GM23248 (cell line): ENCODE measurements around the gene FAM120A. TPM values are rescaled to one million over a fixed set of nuclear protein-coding genes. Genes with fewer than 3 reads are reported as not detected.

ENCODE experiments used
- DNase-seq: peaks from one replicate; pipeline ENCODE4 v3.0.0-alpha.2; 2015
- H2AFZ ChIP-seq: fragments of 200-600 bp; sonication (generic); 2 replicates; pipeline ENCODE4 v1.6.1; 2016; ENCODE audit warnings: antibody characterized with exemption
- H3F3A ChIP-seq: fragments of 200-600 bp; sonication (generic); 2 replicates; pipeline ENCODE4 v1.6.1; 2016; ENCODE audit warnings: mild to moderate bottlenecking, antibody characterized with exemption, mixed run types; ENCODE audit not compliant: insufficient read depth
- H3K27ac ChIP-seq: fragments of 200-600 bp; sonication (generic); 2 replicates; pipeline ENCODE4 v1.5.1; 2016; ENCODE audit warnings: mild to moderate bottlenecking
- H3K27me3 ChIP-seq: fragments of 200-600 bp; sonication (generic); replicated peaks from 2 replicates; pipeline ENCODE4 v1.6.1; 2016; ENCODE audit warnings: mild to moderate bottlenecking; ENCODE audit not compliant: insufficient read depth
- H3K36me3 ChIP-seq: fragments of 200-600 bp; sonication (generic); 2 replicates; pipeline ENCODE4 v1.6.1; 2016; ENCODE audit warnings: low read depth, mild to moderate bottlenecking
- H3K4me1 ChIP-seq: fragments of 200-600 bp; sonication (generic); 2 replicates; pipeline ENCODE4 v1.6.1; 2016; ENCODE audit warnings: mild to moderate bottlenecking; ENCODE audit not compliant: insufficient read depth
- H3K4me2 ChIP-seq: fragments of 200-600 bp; sonication (generic); one replicate; pipeline ENCODE4 v1.6.1; 2016; ENCODE audit warnings: mild to moderate bottlenecking; ENCODE audit not compliant: unreplicated experiment
- H3K4me3 ChIP-seq: fragments of 200-600 bp; sonication (generic); 2 replicates; pipeline ENCODE4 v1.5.1; 2016; ENCODE audit warnings: mild to moderate bottlenecking
- H3K79me2 ChIP-seq: fragments of 200-600 bp; sonication (generic); 2 replicates; pipeline ENCODE4 v1.6.1; 2016; ENCODE audit warnings: mild to moderate bottlenecking; ENCODE audit not compliant: insufficient read depth
- H3K9ac ChIP-seq: fragments of 200-600 bp; sonication (generic); 2 replicates; pipeline ENCODE4 v1.6.1; 2016; ENCODE audit warnings: mild to moderate bottlenecking
- H3K9me2 ChIP-seq: fragments of 200-600 bp; sonication (generic); 2 replicates; pipeline ENCODE4 v1.6.1; 2016; ENCODE audit warnings: mixed run types, mild to moderate bottlenecking, moderate library complexity; ENCODE audit not compliant: insufficient read depth
- H3K9me3 ChIP-seq: fragments of 200-600 bp; sonication (generic); one replicate; pipeline ENCODE4 v1.6.1; 2017; ENCODE audit warnings: low read depth
- H4K20me1 ChIP-seq: fragments of 200-600 bp; sonication (generic); 2 replicates; pipeline ENCODE4 v1.6.0; 2016; ENCODE audit not compliant: insufficient read depth
- EZH2 ChIP-seq: fragments of 200-600 bp; sonication (generic); IDR thresholded peaks from 2 replicates; pipeline ENCODE4 v1.6.1; 2018; ENCODE audit warnings: antibody characterized with exemption, mild to moderate bottlenecking; ENCODE audit not compliant: insufficient read depth, poor library complexity, severe bottlenecking
- EZH2phosphoT487 ChIP-seq: fragments of 200-600 bp; sonication (generic); IDR thresholded peaks from 2 replicates; pipeline ENCODE4 v1.6.1; 2018; ENCODE audit warnings: antibody characterized with exemption, moderate library complexity, mild to moderate bottlenecking, low read depth; ENCODE audit not compliant: insufficient read depth
- WGBS, 2 experiments: methylation state at CpG; one replicate each; pipeline ENCODE4 v1.1.6; 2015 to 2017; ENCODE audit warnings: low lambda C conversion rate in 2 of 2, low coverage in 1 of 2; ENCODE audit errors: missing lambda C conversion rate in 2 of 2; 5-methylcytosine and 5-hydroxymethylcytosine counted together
- in situ Hi-C: fragments of 300-500 bp; cut with MboI; formaldehyde crosslinking; loops from 2 replicates; pipeline ENCODE4 v1.15.0; 2020
- polyA plus RNA-seq: library from polyadenylated mRNA; unstranded; fragments of >200 nt; fragmentation: Nextera tagmentation; extraction: Ambion mirVana; gene quantifications from 2 replicates; pipeline ENCODE4 v1.2.1, GENCODE V29; 2016
- total RNA-seq: library from RNA; depleted of rRNA; stranded (reverse); fragments of >200 nt; shearing (Covaris generic); gene quantifications from 2 replicates; pipeline ENCODE4 v1.2.3, GENCODE V29; 2014

The FAM120A gene
- total and polyA plus RNA-seq, 2 experiments from 2014 or later = 28.9 to 90.5 TPM

DNA sequence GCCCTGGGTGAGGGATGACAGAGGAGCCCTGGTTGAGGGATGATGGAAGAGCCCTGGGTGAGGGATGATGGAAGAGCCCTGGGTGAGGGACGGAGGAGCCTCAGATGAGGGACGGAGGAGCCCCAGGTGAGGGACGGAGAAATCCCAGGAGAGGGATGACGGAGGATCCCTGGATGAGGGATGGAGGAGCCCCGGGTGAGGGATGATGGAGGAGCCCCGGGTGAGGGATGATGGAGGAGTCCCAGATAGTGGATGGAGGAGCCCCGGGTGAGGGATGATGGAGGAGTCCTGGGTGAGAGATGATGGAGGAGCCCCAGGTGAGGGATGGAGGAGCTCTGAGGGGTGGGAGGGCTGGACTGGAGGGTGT is 135.8 kb downstream of the FAM120A start:
- Histone ChIP-seq H3K79me2 (peaks cover 99% of the 10 kb centered on the region), H3K27ac (no peak overlapping the region), H4K20me1 (no peaks in the 10 kb centered on the region; the same call in 1 of the 2 replicates)

DNA sequence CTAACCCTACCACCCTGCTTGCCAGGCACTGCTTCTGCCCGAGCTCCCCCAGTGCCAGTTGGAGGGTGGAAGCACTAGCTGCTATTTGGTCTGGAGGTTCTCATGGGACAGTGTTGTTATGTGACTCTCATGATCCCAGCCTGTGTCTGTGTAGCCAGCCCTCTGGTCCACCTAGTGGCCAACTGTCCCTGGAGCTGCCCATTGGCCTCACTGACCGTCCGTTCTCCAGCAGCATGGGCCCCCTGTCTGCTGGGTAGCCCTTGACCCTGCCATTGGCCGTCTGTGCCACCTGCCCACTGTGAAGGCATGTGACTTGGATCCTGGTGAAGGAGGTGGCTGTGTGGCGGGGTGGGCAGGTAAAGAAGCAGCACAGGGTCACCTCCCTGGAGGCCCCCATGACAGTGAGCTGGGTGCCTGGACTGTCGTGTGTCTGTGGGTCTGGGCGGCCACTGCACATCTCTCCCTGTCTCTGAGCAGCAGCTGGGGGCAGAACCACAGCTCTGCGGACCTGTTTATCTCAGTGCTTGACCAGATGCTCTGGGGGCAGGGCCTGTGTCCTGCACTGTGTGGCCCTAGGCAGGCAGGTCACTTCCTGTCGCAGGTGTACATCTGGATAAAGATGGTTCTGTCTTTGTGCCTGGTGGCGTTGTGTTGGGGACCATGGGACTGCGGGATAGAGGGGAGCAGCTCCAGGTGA is 136.3 kb downstream of the FAM120A start:
- H3K27me3 ChIP-seq = no peaks in the 10 kb centered on the region
- TF ChIP-seq EZH2 = no peak
- TF ChIP-seq EZH2phosphoT487 = no peak
- WGBS, 2 experiments = 93 to 94% methylated on average over 11 of the region's 11 CpGs
- no peaks in the 10 kb centered on the region for H3F3A ChIP-seq
- no peak overlapping the region for H2AFZ ChIP-seq
- H3K9me3 ChIP-seq = no peaks in the 10 kb centered on the region
- H3K36me3 ChIP-seq = no peaks in the 10 kb centered on the region
- H3K4me3 ChIP-seq = no peak overlapping the region
- in situ Hi-C loops = no loop called here
- no peak for DNase-seq
- H3K4me2 ChIP-seq = no peak overlapping the region
- H3K79me2 ChIP-seq = peaks cover 99% of the 10 kb centered on the region
- H4K20me1 ChIP-seq = no peaks in the 10 kb centered on the region
- no peaks in the 10 kb centered on the region for H3K9me2 ChIP-seq
- no peak overlapping the region for H3K9ac ChIP-seq
- no peak overlapping the region for H3K27ac ChIP-seq
- no peaks in the 10 kb centered on the region for H3K4me1 ChIP-seq

More for the DNA sequence above, 135.8 kb downstream of the FAM120A start:
- no peak for DNase-seq
- in situ Hi-C loops = no loop called here
- Histone ChIP-seq H3F3A (no peaks in the 10 kb centered on the region), H3K27me3 (no peaks in the 10 kb centered on the region), H3K9ac (no peak overlapping the region), H2AFZ (no peak overlapping the region), H3K9me3 (no peaks in the 10 kb centered on the region), H3K36me3 (no peaks in the 10 kb centered on the region), H3K4me1 (no peaks in the 10 kb centered on the region), H3K4me3 (no peak overlapping the region), H3K4me2 (no peak overlapping the region), H3K9me2 (no peaks in the 10 kb centered on the region)
- WGBS, 2 experiments = 86 to 100% methylated on average over 4 to 7 of the region's 7 CpGs
- TF ChIP-seq EZH2phosphoT487 (no peak), EZH2 (no peak)

DNA sequence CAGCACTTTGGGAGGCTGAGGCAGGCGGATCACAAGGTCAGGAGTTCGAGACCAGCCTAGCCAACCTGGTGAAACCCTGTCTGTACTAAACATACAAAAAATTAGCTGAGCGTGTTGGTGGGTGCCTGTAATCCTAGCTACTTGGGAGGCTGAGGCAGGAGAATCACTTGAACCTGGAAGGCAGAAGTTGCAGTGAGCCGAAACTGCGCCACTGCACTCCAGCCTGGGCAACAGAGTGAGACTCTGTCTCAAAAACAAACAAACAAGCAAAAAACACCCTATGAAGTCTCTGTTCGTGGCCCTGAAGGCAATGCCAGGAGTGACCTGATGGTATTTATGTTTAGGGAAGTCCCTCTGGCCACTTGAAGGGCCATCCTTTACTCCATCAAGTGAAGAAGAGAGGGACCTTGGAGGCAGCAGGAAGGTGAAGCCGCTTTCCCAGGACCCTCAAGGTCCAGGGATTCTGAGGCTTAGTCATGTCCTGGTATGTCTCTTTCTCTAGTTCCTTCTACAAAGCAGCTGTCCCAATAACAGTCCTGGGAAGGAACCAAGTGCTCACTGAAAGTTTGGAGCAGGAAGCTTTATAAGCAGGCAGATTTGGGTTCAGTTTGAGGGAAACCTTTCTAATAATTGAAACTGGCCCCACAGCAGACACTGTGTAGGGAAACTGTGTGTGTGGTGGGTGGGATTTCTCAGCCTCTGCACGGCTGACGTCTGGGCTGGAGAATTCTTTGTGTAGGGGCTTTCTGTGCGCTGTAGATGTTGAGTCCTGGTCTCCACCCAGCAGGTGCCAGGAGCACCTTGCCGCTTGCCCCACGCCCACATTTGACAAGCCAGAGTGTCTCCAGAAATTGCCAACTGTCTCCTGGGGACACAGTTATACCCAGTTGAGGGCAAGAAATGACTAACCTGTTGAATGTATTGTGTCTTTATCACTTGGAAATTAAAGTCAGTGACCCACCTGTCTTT is 137.4 kb downstream of the FAM120A start:
- TF ChIP-seq EZH2phosphoT487 = no peak
- TF ChIP-seq EZH2 = no peak
- H4K20me1 ChIP-seq = no peaks in the 10 kb centered on the region

DNA sequence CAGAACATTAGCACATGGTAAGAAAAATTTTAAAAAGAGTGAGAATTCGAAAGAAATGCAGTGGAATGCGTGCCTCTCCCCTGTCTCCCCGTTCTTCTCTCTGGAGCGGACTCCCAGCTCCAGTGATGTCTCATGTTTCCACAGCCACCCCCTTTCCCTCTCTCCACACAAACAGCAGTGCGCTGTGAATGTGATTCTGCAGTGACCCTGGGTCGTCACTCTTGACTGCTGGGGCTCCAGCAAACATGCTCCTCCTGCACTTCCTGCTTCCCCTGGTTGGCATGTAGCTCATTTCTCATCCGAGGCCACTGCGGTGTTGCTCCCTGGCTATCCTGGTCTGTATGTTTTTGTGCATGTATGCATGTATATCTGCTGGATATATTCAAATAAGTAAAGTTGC is 138.2 kb downstream of the FAM120A start:
- Histone ChIP-seq H3K9me2 (no peaks in the 10 kb centered on the region), H3K79me2 (peaks cover 98% of the 10 kb centered on the region), H3K4me3 (no peak overlapping the region), H3K4me1 (peaks cover 9% of the 10 kb centered on the region; the same call in 1 of the 2 replicates), H3K27me3 (no peaks in the 10 kb centered on the region), H3K4me2 (no peak overlapping the region), H4K20me1 (peaks cover 2% of the 10 kb centered on the region; the same call in 1 of the 2 replicates), H3F3A (no peaks in the 10 kb centered on the region), H3K36me3 (no peaks in the 10 kb centered on the region), H3K9me3 (no peaks in the 10 kb centered on the region), H3K27ac (no peak overlapping the region), H2AFZ (no peak overlapping the region), H3K9ac (no peak overlapping the region)
- in situ Hi-C loops = no loop called here
- 21 to 33% methylated on average over 8 of the region's 8 CpGs for WGBS, 2 experiments
- peak; percentile 46 for DNase-seq
- TF ChIP-seq EZH2phosphoT487 (no peak), EZH2 (no peak)

More for the DNA sequence above, 137.4 kb downstream of the FAM120A start:
- Histone ChIP-seq H3K79me2 (peaks cover 99% of the 10 kb centered on the region), H3K27ac (no peak overlapping the region), H3K4me3 (no peak overlapping the region), H3K4me2 (no peak overlapping the region), H3K36me3 (no peaks in the 10 kb centered on the region), H3K4me1 (peaks cover 3% of the 10 kb centered on the region; the same call in 1 of the 2 replicates), H3K27me3 (no peaks in the 10 kb centered on the region), H3K9me2 (no peaks in the 10 kb centered on the region), H2AFZ (no peak overlapping the region), H3K9ac (no peak overlapping the region), H3K9me3 (no peaks in the 10 kb centered on the region), H3F3A (no peaks in the 10 kb centered on the region)
- peak; percentile 36 for DNase-seq
- in situ Hi-C loops = no loop called here
- 72 to 79% methylated on average over 12 of the region's 12 CpGs for WGBS, 2 experiments
